Ovary (tissue), 9 donors: Measurements from ENCODE around the gene BAIAP2L1. TPM values are rescaled to one million over a fixed set of nuclear protein-coding genes. Genes with fewer than 3 reads are reported as not detected.

Source experiments
- DNase-seq, 5 donors: peaks; one replicate each; pipeline ENCODE4 v3.0.0-alpha.2; 2019 to 2020
- H3K27ac ChIP-seq, 2 donors: fragments of 200-600 bp; one replicate each; pipeline versions ENCODE4 v1.5.1 to v1.8.0; 2019 to 2022
- H3K27me3 ChIP-seq: fragments of 200-600 bp; one replicate; pipeline ENCODE4 v1.8.0; 2022
- H3K36me3 ChIP-seq: fragments of 200-600 bp; sonication (generic); one replicate; pipeline ENCODE4 v1.5.1; 2019
- H3K4me1 ChIP-seq: one replicate; pipeline ENCODE4 v1.8.1; 2013; ENCODE audit warnings: mild to moderate bottlenecking, moderate library complexity; ENCODE audit not compliant: insufficient read depth
- H3K4me3 ChIP-seq: fragments of 200-600 bp; sonication (generic); one replicate; pipeline ENCODE4 v1.5.1; 2017
- H3K9me3 ChIP-seq, 2 donors: fragments of 200-600 bp in 1 of 2; sonication (generic) in 1 of 2; one replicate each; pipeline versions ENCODE4 v1.5.1 to v1.8.1; 2013 to 2019; ENCODE audit warnings: mild to moderate bottlenecking in 1 of 2, moderate library complexity in 1 of 2
- EP300 ChIP-seq: sonication (generic); formaldehyde crosslinking; IDR thresholded peaks from one replicate; pipeline ENCODE4 v1.6.1; 2017; ENCODE audit warnings: antibody characterized with exemption
- POLR2A ChIP-seq: fragments of 450-650 bp; IDR thresholded peaks from one replicate; pipeline ENCODE4 v1.6.1; 2017; ENCODE audit warnings: antibody characterized with exemption, mild to moderate bottlenecking, moderate library complexity
- WGBS, 3 donors: extraction: QIAGEN DNeasy Blood & Tissue Kit in 1 of 3; methylation state at CpG; one replicate each; pipeline versions ENCODE4 v1.1.5 to v1.1.7; 2013 to 2017; 5-methylcytosine and 5-hydroxymethylcytosine counted together
- intact Hi-C, 4 donors: fragments of 100-400 bp; cut with DNase I; formaldehyde crosslinking; loops; one replicate each; pipeline versions ENCODE4 v1.11.0 to v1.15.1; 2022 to 2023
- polyA plus RNA-seq, 2 donors: library from polyadenylated mRNA; stranded (reverse); fragments of 200-250 nt in 1 of 2; fragments of 350-450 nt in 1 of 2; fragmentation: Illumina TruSeq in 1 of 2; extraction: RNeasy Lipid Tissue Mini Kit (QIAGEN cat#74804) in 1 of 2; gene quantifications; one replicate each; pipeline ENCODE4 v1.2.3, GENCODE V29; 2013 to 2014
- total RNA-seq, 7 donors: library from RNA; depleted of rRNA in 2 of 7; stranded (reverse); fragments of >200 nt in 2 of 7; fragmentation: NEBNext Ultra II Directional in 3 of 7; extraction: Animal tissue kit (Norgen Biotek cat#: 25700) in 3 of 7; gene quantifications; one replicate each; pipeline versions ENCODE4 v1.1.0 to v1.2.4, GENCODE V29; 2016 to 2023
- TF ChIP-seq, protein P1 (sequence below), 3 donors: fragments of 450-650 bp in 2 of 3; fragments of 200-600 bp in 1 of 3; IDR thresholded peaks; one replicate each; pipeline versions ENCODE4 v1.5.1 to v1.8.0; 2016 to 2022; ENCODE audit warnings: antibody characterized with exemption in 3 of 3, mild to moderate bottlenecking in 1 of 3
- donor health status: DM: no; HTN: no; CAD: no; lungs with moderate emphysema.
- donor health status: DM: no; HTN: no; CAD: no.
- donor health status: Bipolar disorder and iron deficiency.
- donor health status: DM: yes; HTN: yes; CAD: no.
- donor health status: DM: no; HTN: no; CAD: no.
- donor health status: DM: yes; HTN: yes; CAD: no.

The BAIAP2L1 gene
- total and polyA plus RNA-seq, 9 donors, result 0.73 to 7.9 (median 1.9) TPM

DNA sequence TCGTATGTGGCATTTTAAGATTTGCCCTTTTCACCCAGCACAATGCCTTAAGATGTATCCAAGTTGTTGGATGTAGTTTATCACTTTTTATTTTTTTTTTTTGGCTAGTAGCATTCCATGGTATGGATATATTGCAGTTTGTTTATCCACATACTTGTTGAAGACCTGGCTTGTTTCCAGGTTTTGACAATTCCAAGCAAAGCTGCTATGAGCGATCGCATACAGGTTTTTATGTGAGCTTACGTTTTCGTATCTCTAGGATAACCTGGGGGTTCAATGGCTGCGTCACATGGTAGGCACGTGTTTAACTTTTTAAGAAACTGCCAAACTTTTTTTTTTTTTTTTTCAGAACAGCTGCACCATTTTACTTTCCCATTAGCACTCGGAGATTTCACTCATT lies 32.2 kb downstream of the BAIAP2L1 start:
- H3K9me3 ChIP-seq, result no peaks in the 10 kb centered on the region
- TF ChIP-seq EP300 (no peak), POLR2A (no peak)
- TF ChIP-seq, protein P1, sequence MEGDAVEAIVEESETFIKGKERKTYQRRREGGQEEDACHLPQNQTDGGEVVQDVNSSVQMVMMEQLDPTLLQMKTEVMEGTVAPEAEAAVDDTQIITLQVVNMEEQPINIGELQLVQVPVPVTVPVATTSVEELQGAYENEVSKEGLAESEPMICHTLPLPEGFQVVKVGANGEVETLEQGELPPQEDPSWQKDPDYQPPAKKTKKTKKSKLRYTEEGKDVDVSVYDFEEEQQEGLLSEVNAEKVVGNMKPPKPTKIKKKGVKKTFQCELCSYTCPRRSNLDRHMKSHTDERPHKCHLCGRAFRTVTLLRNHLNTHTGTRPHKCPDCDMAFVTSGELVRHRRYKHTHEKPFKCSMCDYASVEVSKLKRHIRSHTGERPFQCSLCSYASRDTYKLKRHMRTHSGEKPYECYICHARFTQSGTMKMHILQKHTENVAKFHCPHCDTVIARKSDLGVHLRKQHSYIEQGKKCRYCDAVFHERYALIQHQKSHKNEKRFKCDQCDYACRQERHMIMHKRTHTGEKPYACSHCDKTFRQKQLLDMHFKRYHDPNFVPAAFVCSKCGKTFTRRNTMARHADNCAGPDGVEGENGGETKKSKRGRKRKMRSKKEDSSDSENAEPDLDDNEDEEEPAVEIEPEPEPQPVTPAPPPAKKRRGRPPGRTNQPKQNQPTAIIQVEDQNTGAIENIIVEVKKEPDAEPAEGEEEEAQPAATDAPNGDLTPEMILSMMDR (IDR thresholded peaks at IDR 0.05), result no peak
- DNase-seq, result no peak
- WGBS, 3 donors, result 22 to 36% (median 27%) methylated on average over 8 of the region's 8 CpGs
- H3K4me3 ChIP-seq, result no peak overlapping the region
- no peaks in the 10 kb centered on the region for H3K4me1 ChIP-seq
- H3K36me3 ChIP-seq, result no peaks in the 10 kb centered on the region
- no peak overlapping the region for H3K27ac ChIP-seq
- no peaks in the 10 kb centered on the region for H3K27me3 ChIP-seq
- intact Hi-C loops, result no loop called here

DNA sequence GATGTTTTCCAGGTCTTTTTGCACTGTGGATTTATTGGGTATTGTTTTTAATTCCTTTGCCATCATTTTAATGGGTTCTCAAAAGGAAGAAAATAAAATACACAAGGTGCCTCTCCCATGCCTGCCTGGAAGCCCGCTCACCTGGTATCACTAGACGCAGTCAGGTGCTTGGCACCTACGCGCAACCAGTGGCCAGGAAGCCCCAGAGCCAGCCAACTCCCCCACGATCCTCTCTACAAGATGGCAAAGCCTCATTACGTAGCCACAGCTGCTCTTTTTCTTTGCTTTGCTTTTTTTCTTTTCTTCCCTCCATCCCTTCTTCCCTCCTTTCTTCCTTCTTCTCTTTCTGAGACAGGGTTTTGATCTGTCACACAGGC lies 34.3 kb downstream of the BAIAP2L1 start:
- no peaks in the 10 kb centered on the region for H3K36me3 ChIP-seq
- DNase-seq, result no peak
- H3K4me3 ChIP-seq, result no peak overlapping the region
- TF ChIP-seq POLR2A (no peak), EP300 (no peak)
- TF ChIP-seq, protein P1 (IDR thresholded peaks at IDR 0.05), result no peak
- no peaks in the 10 kb centered on the region for H3K27me3 ChIP-seq
- intact Hi-C loops, result no loop called here
- no peak overlapping the region for H3K27ac ChIP-seq
- H3K9me3 ChIP-seq, result no peaks in the 10 kb centered on the region
- no peaks in the 10 kb centered on the region for H3K4me1 ChIP-seq
- WGBS, 3 donors, result 85 to 90% (median 89%) methylated on average over 6 of the region's 6 CpGs

DNA sequence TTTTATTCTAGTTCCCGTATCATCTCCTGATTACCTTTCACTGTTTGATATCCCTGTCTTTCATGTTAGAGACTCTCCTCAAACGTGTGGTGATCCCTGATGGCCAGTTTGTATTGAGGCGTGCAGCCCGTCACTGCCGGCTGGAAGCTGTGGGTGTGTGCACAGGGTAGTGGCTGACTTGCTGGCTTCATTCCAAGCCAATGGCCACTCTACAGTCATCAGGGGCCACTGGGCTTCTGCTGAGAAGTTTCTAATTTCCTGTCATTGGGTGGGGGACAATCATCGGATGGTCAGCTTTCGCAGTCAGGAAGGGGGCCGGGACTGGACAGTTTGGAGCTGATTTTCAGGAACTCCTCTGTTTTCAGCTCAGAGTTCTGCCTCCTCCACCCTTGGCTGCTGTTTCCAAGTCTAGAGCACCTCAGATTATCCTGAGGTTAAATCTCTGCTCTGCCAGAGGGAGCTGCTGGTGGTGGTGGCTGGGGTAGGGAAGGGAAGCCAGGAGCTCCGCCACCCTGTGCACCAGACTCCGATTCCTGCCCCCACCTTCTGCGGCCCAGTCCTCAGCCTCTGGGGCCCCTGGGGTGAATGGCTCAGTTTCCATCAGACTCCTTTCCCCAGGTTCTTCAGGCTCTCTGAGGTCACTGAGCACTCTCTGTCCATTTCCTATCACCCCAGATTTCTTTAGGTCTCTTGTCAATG lies 34.9 kb downstream of the BAIAP2L1 start:
- DNase-seq, result no peak
- WGBS, 3 donors, result 80 to 86% (median 85%) methylated on average over 11 of the region's 11 CpGs
- no peak overlapping the region for H3K4me3 ChIP-seq
- no peaks in the 10 kb centered on the region for H3K4me1 ChIP-seq
- no peaks in the 10 kb centered on the region for H3K27me3 ChIP-seq
- no peak overlapping the region for H3K27ac ChIP-seq
- intact Hi-C loops, result no loop called here
- no peaks in the 10 kb centered on the region for H3K36me3 ChIP-seq
- H3K9me3 ChIP-seq, result no peaks in the 10 kb centered on the region
- TF ChIP-seq, protein P1 (IDR thresholded peaks at IDR 0.05), result no peak
- no peak for TF ChIP-seq EP300
- TF ChIP-seq POLR2A, result no peak

DNA sequence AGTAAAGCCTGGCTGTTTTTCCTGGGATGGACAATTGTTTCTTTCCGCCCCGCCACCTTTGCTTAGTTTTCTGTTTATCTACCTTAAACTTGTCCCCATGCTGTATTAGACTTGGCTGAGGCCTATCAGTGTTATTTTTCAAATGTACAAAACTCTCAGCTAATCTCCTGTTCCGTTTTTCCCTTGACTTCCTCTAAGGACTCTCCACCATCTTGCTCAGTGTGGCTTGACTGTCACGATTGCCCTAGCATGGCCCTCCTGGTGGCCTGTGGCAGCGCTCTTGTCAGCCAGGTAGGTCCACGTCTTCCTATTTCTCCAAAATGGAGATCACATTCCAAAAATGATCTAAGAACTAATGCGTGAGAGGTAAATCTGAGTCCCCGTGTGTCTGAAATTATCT lies 36.7 kb downstream of the BAIAP2L1 start:
- intact Hi-C loops, result no loop called here
- DNase-seq, result no peak
- no peaks in the 10 kb centered on the region for H3K4me1 ChIP-seq
- WGBS, 3 donors, result 93 to 94% (median 94%) methylated on average over 8 of the region's 8 CpGs
- H3K4me3 ChIP-seq, result no peak overlapping the region
- no peak overlapping the region for H3K27ac ChIP-seq
- no peaks in the 10 kb centered on the region for H3K27me3 ChIP-seq
- H3K9me3 ChIP-seq, result no peaks in the 10 kb centered on the region
- H3K36me3 ChIP-seq, result no peaks in the 10 kb centered on the region
- TF ChIP-seq, protein P1 (IDR thresholded peaks at IDR 0.05), result no peak
- TF ChIP-seq POLR2A, result no peak
- no peak for TF ChIP-seq EP300
